Measurements from ENCODE around the gene ANKMY1.
A peak's percentile ranks its signal among the peaks of the same experiment; 100 is the strongest.

- TF ChIP-seq CTCF (conservative IDR thresholded peaks at IDR 0.05; ENCODE audit: low read depth, low read length) = peak; percentile 47
- no peak for TF ChIP-seq EZH2 (IDR thresholded peaks at IDR 0.05; ENCODE audit: low read length, unreplicated experiment)
These were observed 46.6 kb upstream of the ANKMY1 start for GRCh38 chr2:240604291-240604938.

Data from PC-3 (cell line).